Inferior parietal cortex (tissue), 1 donor: ENCODE data around the gene GULP1.
A peak's percentile ranks its signal among the peaks of the same experiment; 100 is the strongest.

Experiments used
- DNase-seq: peaks from one replicate; pipeline ENCODE4 v3.0.0-alpha.2; 2016; ENCODE audit errors: extremely low spot score

The GULP1 gene

DNA sequence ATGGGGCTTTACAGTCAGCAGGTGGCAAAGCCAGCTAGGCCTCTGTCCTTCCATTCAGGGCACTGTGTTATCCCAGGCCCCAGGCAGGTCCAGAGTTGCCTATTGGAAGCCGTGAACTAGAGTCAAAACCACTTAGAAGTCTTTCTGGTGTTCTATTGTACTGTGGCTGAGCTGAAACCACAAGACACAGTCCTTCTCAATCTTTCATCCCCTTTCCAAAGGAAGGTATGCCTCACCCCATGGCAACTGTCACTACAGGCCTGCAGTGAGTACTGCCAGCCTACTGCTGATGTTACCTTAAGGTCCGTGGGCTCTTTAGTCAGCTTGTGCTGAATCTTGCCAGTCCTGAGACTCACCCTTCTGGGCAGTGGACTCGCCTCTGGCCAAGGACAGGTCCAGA is 181.6 kb downstream of the GULP1 start:
- no peak for DNase-seq

GRCh38 chr2:188474316-188474715 is 182.6 kb downstream of the GULP1 start:
- DNase-seq = no peak

GRCh38 chr2:188475945-188476344 is 184.3 kb downstream of the GULP1 start:
- DNase-seq = no peak

- no peak for DNase-seq
Measured at GRCh38 chr2:188477564-188478103, 186.0 kb downstream of the GULP1 start.

GRCh38 chr2:188478724-188479123 is 187.1 kb downstream of the GULP1 start:
- DNase-seq = no peak

DNA sequence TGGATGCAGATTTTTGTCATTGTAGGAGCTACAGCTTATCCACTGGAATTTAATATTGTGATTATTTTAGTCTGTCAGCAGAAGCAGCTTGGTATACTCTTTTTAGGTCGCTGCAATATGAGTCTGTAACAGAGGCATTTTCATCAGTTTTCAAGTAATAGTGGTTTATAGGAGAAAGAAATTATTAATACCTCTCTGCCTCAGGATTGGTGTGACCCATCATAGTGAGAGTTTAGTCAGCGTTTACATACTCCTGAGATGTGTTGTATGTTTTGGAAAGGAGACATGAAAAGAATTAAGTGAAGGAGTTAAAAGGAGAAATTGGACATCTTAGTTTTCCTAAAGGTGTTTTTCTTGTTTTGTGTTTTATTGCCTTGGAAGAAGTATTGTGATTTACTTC is 189.8 kb downstream of the GULP1 start:
- DNase-seq = no peak

DNA sequence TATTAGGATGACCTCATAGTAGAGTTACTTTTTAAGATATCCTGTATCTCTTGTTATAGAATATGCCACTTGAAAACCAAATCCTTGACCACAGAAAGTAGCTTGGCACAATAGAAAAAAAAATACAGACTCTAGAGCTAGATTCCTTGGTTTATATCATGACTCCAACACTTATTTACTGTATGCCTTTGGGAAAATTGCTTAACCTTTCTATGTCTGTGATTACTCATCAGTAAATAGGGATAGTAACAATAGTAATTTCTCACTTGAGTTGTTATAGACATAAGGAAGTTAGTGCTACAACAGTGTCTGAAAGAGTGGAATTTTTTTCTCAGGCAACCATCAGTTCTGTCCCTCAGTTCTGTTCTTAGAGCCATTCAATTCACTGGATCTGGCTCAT is 193.8 kb downstream of the GULP1 start:
- no peak for DNase-seq

DNA sequence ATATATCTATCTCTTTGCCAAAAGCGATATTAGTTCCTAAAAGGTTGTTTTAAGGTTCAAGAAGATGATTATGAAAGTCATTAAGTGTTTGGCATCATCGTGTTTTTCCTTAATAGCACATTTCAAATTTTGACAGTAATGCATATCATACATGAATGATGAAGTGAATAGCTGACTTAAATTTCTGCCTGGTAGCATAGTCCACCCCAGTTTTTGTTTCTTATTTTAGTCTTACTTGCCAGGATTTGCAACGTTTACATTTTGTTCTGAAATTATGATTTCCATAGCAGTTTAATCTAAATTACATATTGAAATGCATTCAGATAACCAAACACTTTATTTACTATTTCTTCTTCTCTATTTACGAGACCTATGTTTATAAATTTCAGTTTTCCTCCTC is 201.1 kb downstream of the GULP1 start:
- DNase-seq = no peak

GRCh38 chr2:188494906-188495305 is 203.2 kb downstream of the GULP1 start:
- no peak for DNase-seq

- no peak for DNase-seq
Measured at GRCh38 chr2:188495969-188496431, 204.3 kb downstream of the GULP1 start.

DNA sequence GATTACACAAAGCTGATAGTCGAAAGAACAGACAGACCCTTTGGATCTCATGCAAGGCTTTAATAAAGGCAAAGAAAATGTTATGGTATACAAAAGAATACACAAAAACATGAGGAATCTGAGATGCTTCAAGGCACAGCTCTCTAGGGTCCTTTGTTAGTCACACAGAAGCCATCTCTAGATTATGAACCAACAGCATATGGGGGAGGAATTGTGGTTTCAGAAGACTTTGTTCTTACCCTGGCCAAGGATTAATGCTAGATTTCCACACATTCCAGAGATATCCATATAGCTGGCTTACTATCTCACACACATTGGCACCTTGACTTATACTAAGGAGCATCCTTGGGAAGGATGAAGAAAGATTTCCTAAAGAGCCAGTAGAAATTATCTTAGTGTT is 206.1 kb downstream of the GULP1 start:
- no peak for DNase-seq

DNA sequence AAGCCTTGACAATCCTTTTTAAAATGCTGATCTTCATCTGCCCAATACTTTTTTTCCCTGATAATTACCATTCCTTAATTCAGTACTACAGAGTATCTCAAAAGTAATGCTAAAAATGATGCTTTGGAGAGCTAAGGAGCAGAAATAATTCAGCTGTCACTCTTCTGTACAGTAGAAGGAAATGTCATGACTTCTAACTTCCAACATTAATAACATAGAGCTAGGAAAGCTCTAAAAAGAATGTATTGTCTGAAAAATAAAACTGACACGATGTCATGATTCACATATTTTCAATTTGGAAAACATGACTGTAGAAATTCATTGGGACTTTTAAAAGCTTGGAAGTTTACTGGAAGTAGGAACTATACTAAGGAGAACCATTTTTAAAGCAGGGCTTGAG is 212.3 kb downstream of the GULP1 start:
- DNase-seq = no peak

DNA sequence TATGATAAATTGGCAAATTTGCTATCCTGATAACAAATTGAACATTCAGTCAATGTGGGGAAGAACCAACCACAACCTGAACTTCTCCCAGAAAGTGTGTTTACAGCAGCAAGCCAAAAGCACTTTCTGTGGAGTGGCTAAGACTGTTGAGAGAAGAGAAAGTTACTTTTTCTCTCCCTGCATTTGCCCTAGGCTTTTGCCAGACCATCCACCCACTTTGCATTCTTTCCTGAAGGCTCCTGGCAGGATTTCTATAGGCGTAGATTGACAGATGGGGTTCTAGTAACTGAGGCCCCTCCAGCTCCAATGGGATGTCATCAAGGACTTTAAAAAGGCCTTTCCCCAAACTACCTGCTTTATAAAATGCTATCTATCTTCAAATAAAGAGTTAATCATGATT is 215.2 kb downstream of the GULP1 start:
- no peak for DNase-seq

- DNase-seq = no peak
Measured at GRCh38 chr2:188511346-188511745, 219.7 kb downstream of the GULP1 start.

GRCh38 chr2:188512456-188512855 is 220.8 kb downstream of the GULP1 start:
- DNase-seq = peak; percentile 71

DNA sequence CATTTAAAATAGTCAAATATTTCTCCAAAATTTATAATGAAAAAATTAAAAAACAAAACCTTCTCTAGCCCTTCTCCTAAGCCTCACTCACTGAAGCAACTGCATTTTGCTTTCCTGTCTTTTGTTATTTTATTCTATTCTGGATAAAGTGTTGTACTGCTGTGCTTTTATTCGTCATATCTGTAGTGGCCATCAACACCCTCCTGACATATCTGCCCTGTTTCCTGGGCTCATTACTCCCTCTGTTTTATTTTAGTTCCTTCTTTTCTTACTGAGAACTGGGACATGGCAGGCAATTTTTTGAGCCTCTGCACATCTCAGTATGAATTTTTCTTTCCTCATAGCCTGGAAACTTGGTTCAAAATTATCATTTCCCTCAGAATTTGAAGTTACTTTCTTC is 224.2 kb downstream of the GULP1 start:
- no peak for DNase-seq

- DNase-seq = no peak
Measured at GRCh38 chr2:188517549-188518215, 226.0 kb downstream of the GULP1 start.

DNA sequence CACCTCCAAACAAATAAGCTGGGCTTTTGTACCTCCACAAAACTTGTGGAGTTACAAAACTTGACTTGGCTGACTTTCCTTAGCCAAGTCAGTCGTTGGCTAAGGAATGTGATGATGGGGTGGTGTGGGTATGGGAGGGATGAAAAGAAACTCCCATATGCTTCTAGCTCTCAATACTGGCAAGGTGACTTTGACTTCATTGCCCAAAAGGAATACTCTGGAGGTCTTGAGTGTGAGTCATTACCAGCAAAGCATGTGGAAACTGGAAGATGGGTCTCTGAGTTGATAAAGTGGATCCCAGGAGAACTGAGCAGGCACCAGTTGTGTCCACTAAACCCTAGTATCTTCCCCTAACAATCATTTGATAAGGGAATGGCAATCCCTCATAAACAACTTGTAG is 226.7 kb downstream of the GULP1 start:
- no peak for DNase-seq

GRCh38 chr2:188519136-188519535 is 227.5 kb downstream of the GULP1 start:
- DNase-seq = no peak

DNA sequence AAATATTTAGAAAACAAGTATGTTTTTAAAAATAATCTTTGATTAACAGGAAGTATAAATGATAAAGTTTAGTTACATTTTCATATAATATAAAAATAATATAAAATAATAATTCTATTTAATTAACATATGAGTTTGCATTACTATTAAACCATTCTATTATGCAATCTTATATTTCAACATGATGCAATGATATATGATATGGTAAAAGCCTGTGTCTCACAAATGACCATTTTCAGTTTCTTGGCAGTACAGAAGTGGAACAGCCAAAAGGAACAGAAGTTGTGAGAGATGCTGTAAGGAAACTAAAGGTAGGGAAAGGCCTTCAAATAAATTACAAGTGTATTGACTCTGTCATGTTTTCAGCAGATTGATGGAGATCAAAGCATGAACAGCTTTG is 230.8 kb downstream of the GULP1 start:
- no peak for DNase-seq

- no peak for DNase-seq
Measured at GRCh38 chr2:188523919-188524318, 232.2 kb downstream of the GULP1 start.

DNA sequence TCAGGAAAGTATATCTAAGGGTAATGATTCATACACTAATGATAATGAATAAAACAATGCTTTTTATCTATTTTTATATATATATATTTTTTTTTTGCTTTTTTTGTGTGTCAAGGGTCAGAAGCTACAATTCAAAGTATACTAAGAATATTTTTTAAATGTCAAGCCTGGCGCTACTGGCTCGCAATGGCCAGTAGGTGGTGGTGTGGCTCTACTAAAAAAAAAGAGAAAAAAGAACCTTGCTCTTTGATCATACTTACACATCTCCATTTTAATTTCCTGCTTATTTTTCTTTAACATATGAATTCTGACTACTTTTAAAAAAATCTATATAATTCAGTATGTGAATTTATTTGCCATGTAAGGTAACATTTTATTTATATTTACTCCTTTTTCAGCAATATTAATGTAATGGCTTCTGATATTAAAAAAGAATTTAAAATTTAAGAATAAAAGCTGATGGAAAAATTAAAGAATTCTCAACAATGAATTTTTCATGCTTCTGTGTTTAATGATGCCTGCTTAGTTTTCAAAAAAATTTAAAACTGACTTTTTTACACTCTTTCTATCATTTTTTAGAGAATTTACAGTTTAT is 232.9 kb downstream of the GULP1 start:
- DNase-seq = peak; percentile 81

DNA sequence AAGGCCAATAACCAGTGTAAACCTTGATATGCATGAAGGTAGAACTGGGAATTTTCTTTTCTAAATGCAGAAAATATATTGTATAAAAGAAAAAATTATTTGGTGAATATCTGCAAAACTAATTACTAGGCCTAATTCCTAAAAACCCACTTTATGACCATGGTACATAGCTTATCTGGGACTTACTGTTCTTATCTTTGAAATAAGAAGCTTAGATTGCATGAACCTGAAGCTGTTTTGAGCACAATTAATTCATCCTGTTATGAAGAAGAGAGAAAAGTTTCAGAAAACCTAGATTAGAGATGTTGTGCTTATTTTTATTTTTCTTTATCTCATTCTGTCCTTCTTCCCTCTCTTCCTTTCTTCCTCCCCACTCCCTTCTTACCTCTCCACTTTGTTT is 235.0 kb downstream of the GULP1 start:
- DNase-seq = no peak

DNA sequence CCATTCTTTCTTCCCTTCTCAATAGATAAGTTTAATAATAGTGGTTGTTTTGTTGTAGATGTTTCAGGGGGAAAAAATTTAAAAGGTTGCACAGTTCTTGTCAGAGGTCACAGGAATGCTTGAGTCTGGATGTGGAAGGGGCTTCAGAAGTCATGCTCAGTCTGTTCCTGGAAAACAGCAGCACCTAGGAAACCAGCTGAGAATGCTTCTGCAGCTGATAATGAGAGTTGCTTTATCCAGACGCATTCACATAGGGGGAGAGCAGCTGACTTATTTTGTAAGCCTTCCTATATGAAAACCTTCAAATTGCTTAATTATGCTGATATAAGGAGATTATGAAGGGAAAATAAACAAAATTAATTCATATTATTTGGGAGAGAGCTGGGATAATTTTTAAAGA is 235.5 kb downstream of the GULP1 start:
- no peak for DNase-seq
